Chondrocyte (in vitro differentiated cells): Measurements from ENCODE around the gene NPFF. TPM values are rescaled to one million over a fixed set of nuclear protein-coding genes. Genes with fewer than 3 reads are reported as not detected.

Source experiments
- DNase-seq: peaks from one replicate; pipeline ENCODE4 v3.0.0; 2021; ENCODE audit warnings: mixed read lengths, low spot score
- H3K27ac Mint-ChIP-seq: one replicate; pipeline ENCODE4 v1.8.0; 2021; ENCODE audit warnings: mild to moderate bottlenecking, moderate library complexity, mixed read lengths; ENCODE audit not compliant: unreplicated experiment
- H3K27me3 Mint-ChIP-seq: 2 replicates; pipeline ENCODE4 v1.8.0; 2021; ENCODE audit warnings: low read depth, mixed read lengths
- H3K36me3 Mint-ChIP-seq: 2 replicates; pipeline ENCODE4 v1.8.0; 2021; ENCODE audit warnings: low read depth, mixed read lengths
- H3K4me1 Mint-ChIP-seq: 2 replicates; pipeline ENCODE4 v1.8.0; 2021; ENCODE audit warnings: low read depth, mild to moderate bottlenecking, mixed read lengths
- H3K4me3 Mint-ChIP-seq: one replicate; pipeline ENCODE4 v1.8.0; 2021; ENCODE audit warnings: mild to moderate bottlenecking, moderate library complexity, mixed read lengths; ENCODE audit not compliant: unreplicated experiment
- H3K9me3 Mint-ChIP-seq: 2 replicates; pipeline ENCODE4 v1.8.0; 2021; ENCODE audit warnings: low read depth, mixed read lengths
- total RNA-seq: library from RNA; stranded (reverse); gene quantifications from 3 replicates; pipeline ENCODE4 v1.2.1, GENCODE V29; 2021
- TF ChIP-seq, protein P1 (sequence below): fragments of 200-600 bp; sonication (generic); IDR thresholded peaks from 2 replicates; pipeline ENCODE4 v1.5.0; 2021; ENCODE audit warnings: antibody characterized with exemption, mild to moderate bottlenecking, moderate library complexity

Gene NPFF
- total RNA-seq, 1 donor from 2014 or later: not detected

GRCh38 chr12:53505555-53506449 is 1.5 kb downstream of the NPFF start:
- peak overlapping the region; percentile 87 for H3K27ac Mint-ChIP-seq
- H3K4me3 Mint-ChIP-seq: peak overlapping the region; percentile 4
- H3K27me3 Mint-ChIP-seq: no peaks in the 10 kb centered on the region
- H3K36me3 Mint-ChIP-seq: peaks cover 3% of the 10 kb centered on the region
- peaks cover 41% of the 10 kb centered on the region for H3K4me1 Mint-ChIP-seq
- no peaks in the 10 kb centered on the region for H3K9me3 Mint-ChIP-seq
- DNase-seq: no peak
- TF ChIP-seq, protein P1, sequence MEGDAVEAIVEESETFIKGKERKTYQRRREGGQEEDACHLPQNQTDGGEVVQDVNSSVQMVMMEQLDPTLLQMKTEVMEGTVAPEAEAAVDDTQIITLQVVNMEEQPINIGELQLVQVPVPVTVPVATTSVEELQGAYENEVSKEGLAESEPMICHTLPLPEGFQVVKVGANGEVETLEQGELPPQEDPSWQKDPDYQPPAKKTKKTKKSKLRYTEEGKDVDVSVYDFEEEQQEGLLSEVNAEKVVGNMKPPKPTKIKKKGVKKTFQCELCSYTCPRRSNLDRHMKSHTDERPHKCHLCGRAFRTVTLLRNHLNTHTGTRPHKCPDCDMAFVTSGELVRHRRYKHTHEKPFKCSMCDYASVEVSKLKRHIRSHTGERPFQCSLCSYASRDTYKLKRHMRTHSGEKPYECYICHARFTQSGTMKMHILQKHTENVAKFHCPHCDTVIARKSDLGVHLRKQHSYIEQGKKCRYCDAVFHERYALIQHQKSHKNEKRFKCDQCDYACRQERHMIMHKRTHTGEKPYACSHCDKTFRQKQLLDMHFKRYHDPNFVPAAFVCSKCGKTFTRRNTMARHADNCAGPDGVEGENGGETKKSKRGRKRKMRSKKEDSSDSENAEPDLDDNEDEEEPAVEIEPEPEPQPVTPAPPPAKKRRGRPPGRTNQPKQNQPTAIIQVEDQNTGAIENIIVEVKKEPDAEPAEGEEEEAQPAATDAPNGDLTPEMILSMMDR: no peak

GRCh38 chr12:53505086-53505485 is 2.2 kb downstream of the NPFF start:
- Mint-ChIP-seq H3K27ac (peak overlapping the region; percentile 87), H3K4me3 (no peak overlapping the region), H3K4me1 (peaks cover 44% of the 10 kb centered on the region), H3K27me3 (no peaks in the 10 kb centered on the region), H3K9me3 (no peaks in the 10 kb centered on the region), H3K36me3 (peaks cover 3% of the 10 kb centered on the region)
- TF ChIP-seq, protein P1: no peak
- no peak for DNase-seq

GRCh38 chr12:53504004-53504920 is 3.0 kb downstream of the NPFF start:
- Mint-ChIP-seq H3K4me1 (peaks cover 49% of the 10 kb centered on the region), H3K27me3 (no peaks in the 10 kb centered on the region), H3K4me3 (no peak overlapping the region), H3K9me3 (no peaks in the 10 kb centered on the region), H3K36me3 (peaks cover 3% of the 10 kb centered on the region), H3K27ac (peak overlapping the region; percentile 57)
- DNase-seq: no peak
- TF ChIP-seq, protein P1: no peak

DNA sequence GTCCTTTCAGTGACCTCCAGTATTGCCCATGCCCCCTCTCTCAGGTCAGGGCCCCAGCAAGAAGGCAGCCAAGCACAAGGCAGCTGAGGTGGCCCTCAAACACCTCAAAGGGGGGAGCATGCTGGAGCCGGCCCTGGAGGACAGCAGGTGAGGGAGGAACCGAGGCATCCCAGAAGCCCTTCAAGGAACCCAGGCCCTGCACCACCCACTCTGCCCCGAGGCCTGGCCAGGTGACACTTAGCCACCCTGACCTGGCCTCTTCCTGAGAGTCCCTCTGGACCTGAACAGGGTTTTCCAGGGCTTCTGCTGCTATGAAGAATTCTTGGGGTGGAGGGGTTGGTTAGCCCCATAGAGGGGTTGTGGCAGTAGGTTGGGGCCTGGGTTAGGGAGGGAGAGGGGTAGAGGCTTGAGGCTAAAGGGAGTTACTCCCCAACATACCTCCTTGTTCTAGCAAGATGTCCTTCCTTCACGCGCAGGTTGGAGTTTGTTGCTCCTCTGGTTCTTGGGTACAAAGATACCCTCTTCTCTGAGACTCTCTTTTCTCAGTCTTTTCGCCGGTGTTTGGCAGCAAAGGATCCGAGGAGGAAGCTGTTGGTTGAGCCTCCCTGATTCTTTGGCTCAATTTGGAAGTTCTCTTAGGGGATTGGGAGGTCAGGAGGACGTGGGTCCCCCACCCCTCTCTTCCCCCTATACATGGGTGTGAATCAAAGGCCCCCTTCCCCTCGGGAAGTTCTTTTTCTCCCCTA is 4.1 kb downstream of the NPFF start:
- Mint-ChIP-seq H3K27me3 (no peaks in the 10 kb centered on the region), H3K9me3 (no peaks in the 10 kb centered on the region), H3K36me3 (peaks cover 3% of the 10 kb centered on the region), H3K4me1 (peaks cover 56% of the 10 kb centered on the region), H3K4me3 (no peak overlapping the region), H3K27ac (peak overlapping the region; percentile 68)
- DNase-seq: no peak
- TF ChIP-seq, protein P1: no peak
